ENCODE data around the gene EGLN3. TPM values are rescaled to one million over a fixed set of nuclear protein-coding genes. Genes with fewer than 3 reads are reported as not detected.

The EGLN3 gene
- total and polyA plus RNA-seq, 3 donors from 2014 or later: 2.9 to 3.4 (median 3.0) TPM

- intact Hi-C loops (cut with DNase I; ENCODE audit: low total_unique reads): no loop called here
- Histone ChIP-seq H3K36me3 (ENCODE audit: low read depth, missing control alignments) (no peaks in the 10 kb centered on the region), H3K4me1 (peaks cover 12% of the 10 kb centered on the region), H3K9me3 (no peaks in the 10 kb centered on the region), H3K27ac (no peak overlapping the region), H3K4me3 (no peak overlapping the region), H3K27me3 (no peaks in the 10 kb centered on the region)
- TF ChIP-seq POLR2A (IDR thresholded peaks at IDR 0.05): no peak
- TF ChIP-seq, protein P1, sequence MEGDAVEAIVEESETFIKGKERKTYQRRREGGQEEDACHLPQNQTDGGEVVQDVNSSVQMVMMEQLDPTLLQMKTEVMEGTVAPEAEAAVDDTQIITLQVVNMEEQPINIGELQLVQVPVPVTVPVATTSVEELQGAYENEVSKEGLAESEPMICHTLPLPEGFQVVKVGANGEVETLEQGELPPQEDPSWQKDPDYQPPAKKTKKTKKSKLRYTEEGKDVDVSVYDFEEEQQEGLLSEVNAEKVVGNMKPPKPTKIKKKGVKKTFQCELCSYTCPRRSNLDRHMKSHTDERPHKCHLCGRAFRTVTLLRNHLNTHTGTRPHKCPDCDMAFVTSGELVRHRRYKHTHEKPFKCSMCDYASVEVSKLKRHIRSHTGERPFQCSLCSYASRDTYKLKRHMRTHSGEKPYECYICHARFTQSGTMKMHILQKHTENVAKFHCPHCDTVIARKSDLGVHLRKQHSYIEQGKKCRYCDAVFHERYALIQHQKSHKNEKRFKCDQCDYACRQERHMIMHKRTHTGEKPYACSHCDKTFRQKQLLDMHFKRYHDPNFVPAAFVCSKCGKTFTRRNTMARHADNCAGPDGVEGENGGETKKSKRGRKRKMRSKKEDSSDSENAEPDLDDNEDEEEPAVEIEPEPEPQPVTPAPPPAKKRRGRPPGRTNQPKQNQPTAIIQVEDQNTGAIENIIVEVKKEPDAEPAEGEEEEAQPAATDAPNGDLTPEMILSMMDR (IDR thresholded peaks at IDR 0.05): no peak
- no peak for DNase-seq
- 78 to 89% methylated on average over 5 of the region's 5 CpGs for WGBS, 2 donors
Observed at GRCh38 chr14:33986804-33987203, 35.9 kb upstream of the EGLN3 start.

GRCh38 chr14:33985242-33985641, 34.4 kb upstream of the EGLN3 start:
- no peak for DNase-seq
- H3K4me1 ChIP-seq: peaks cover 12% of the 10 kb centered on the region
- H3K27ac ChIP-seq: no peak overlapping the region
- WGBS, 2 donors: 83 to 88% methylated on average over 2 of the region's 2 CpGs
- TF ChIP-seq, protein P1 (IDR thresholded peaks at IDR 0.05): no peak
- TF ChIP-seq POLR2A (IDR thresholded peaks at IDR 0.05): no peak
- no peaks in the 10 kb centered on the region for H3K27me3 ChIP-seq
- no peak overlapping the region for H3K4me3 ChIP-seq
- intact Hi-C loops (cut with DNase I; ENCODE audit: low total_unique reads): no loop called here
- no peaks in the 10 kb centered on the region for H3K9me3 ChIP-seq
- no peaks in the 10 kb centered on the region for H3K36me3 ChIP-seq (ENCODE audit: low read depth, missing control alignments)

GRCh38 chr14:33979613-33980276, 28.9 kb upstream of the EGLN3 start:
- Histone ChIP-seq H3K4me3 (no peak overlapping the region), H3K9me3 (no peaks in the 10 kb centered on the region), H3K36me3 (ENCODE audit: low read depth, missing control alignments) (no peaks in the 10 kb centered on the region), H3K27me3 (no peaks in the 10 kb centered on the region), H3K27ac (no peak overlapping the region), H3K4me1 (no peaks in the 10 kb centered on the region)
- no peak for TF ChIP-seq POLR2A (IDR thresholded peaks at IDR 0.05)
- TF ChIP-seq, protein P1 (IDR thresholded peaks at IDR 0.05): no peak
- DNase-seq: no peak
- intact Hi-C loops (cut with DNase I; ENCODE audit: low total_unique reads): no loop called here
- WGBS, 2 donors: 60 to 83% methylated on average over 7 of the region's 7 CpGs

DNA sequence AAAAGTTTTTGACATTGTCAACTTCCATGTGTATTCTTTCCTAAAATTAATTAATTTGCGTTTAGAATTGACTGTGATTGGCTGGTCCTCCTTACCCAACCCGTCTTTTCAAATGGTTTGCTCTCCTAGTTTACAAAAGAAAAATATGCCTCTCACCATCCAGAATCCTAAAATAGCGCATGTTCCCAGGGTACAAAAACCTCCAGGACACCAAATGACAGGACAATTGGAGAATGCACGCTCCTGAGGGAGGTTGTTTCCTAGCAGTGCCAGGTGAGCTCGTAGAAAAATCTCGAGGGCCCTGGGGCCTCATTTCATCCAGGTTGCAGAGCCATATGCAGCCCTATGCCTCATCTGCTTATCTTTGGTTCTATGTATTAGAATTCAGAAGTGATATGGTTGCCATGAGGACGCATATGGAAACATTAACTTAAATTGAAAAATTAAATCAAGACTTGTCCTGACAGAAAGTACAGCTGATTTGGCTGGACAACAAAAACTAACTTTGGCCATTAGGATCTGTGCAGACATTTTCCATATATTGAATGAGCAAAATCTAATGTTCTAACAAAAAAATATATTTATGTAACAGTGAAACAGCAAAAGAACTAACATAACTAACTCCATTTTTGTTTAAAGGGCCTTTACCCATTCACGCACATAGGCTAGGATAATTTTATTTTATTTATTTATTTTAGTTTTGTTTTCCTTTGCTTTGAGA, 28.2 kb upstream of the EGLN3 start:
- DNase-seq: no peak
- Histone ChIP-seq H3K27me3 (no peaks in the 10 kb centered on the region), H3K4me3 (no peak overlapping the region), H3K4me1 (no peaks in the 10 kb centered on the region), H3K27ac (no peak overlapping the region), H3K9me3 (no peaks in the 10 kb centered on the region), H3K36me3 (ENCODE audit: low read depth, missing control alignments) (no peaks in the 10 kb centered on the region)
- 92 to 95% methylated on average over 8 of the region's 8 CpGs for WGBS, 2 donors
- intact Hi-C loops (cut with DNase I; ENCODE audit: low total_unique reads): no loop called here
- TF ChIP-seq POLR2A (IDR thresholded peaks at IDR 0.05): no peak
- TF ChIP-seq, protein P1 (IDR thresholded peaks at IDR 0.05): no peak
